Loucy (cell line): Measurements from ENCODE around the gene FOXA1.

Experiments
- EZH2phosphoT487 ChIP-seq: fragments of 200-600 bp; IDR thresholded peaks from 2 replicates; pipeline ENCODE4 v1.6.1; 2018; ENCODE audit warnings: antibody characterized with exemption, mild to moderate bottlenecking, moderate library complexity, borderline replicate concordance
- TF ChIP-seq, protein P1 (sequence below): fragments of 200-600 bp; sonication (generic); conservative IDR thresholded peaks from 2 replicates; pipeline ENCODE4 v1.5.1; 2014; ENCODE audit warnings: mild to moderate bottlenecking, antibody characterized with exemption, low read length

GRCh38 chr14:37599507-37600368 is 4.7 kb upstream of the FOXA1 start:
- no peak for TF ChIP-seq EZH2phosphoT487
- TF ChIP-seq, protein P1, sequence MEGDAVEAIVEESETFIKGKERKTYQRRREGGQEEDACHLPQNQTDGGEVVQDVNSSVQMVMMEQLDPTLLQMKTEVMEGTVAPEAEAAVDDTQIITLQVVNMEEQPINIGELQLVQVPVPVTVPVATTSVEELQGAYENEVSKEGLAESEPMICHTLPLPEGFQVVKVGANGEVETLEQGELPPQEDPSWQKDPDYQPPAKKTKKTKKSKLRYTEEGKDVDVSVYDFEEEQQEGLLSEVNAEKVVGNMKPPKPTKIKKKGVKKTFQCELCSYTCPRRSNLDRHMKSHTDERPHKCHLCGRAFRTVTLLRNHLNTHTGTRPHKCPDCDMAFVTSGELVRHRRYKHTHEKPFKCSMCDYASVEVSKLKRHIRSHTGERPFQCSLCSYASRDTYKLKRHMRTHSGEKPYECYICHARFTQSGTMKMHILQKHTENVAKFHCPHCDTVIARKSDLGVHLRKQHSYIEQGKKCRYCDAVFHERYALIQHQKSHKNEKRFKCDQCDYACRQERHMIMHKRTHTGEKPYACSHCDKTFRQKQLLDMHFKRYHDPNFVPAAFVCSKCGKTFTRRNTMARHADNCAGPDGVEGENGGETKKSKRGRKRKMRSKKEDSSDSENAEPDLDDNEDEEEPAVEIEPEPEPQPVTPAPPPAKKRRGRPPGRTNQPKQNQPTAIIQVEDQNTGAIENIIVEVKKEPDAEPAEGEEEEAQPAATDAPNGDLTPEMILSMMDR: no peak
